ENCODE measurements around the gene ADAMTS16.

Gene ADAMTS16

DNA sequence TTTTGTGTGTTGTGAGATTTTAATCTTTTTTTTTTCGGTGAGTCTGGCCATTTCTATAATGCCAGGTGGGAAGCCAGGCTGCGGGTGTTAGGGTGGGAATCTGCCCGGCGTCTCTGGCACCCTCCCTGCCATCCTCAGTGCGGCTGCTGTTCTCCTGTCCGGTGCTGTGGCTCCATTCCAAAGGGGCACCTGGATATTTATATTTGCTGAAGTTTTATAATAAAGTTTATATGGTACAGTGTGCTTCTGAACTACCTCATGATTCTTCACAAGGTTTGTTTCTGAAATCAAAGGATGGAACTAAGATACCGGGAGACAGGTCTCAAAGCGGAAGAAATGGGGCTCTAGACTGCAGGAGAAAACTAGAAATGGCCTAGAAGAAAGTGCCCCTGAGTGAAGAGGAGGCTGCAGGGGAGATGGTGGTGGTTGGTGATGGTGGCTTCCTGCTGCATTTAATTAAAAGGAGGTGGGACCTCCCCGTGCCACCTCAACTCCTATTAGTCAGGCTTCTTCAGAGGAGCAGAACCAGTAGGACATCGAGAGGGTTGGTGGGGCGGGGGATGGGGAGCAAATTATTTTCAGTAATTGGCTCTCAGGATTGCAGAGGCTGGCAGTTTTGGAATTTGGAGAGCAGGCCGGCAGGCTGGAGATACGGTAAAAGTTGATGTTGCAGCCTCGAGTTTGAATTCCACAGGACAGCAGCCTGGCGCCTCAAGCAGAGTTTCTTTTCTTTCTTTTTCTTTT, 180.1 kb downstream of the ADAMTS16 start:
- no peak for DNase-seq

GRCh38 chr5:5321137-5321536, 181.0 kb downstream of the ADAMTS16 start:
- no peak for DNase-seq

DNA sequence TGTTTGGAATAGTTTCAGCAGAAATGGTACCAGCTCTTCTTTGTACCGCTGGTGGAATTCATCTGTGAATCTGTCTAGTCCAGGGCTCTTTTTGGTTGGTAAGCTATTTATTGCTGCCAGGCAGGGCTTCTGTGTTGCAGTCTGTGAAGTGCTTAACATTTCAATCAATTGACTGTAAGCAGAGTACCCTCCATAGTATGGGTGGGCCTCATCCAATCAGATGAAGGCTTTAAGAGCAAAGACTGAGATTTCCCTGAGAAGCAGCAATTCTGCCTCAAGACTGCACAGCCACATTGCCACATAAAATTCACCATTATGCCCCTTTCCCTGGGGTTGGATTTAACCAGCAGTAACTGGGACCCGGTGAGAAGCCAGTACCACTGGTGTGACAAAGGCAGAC, 183.4 kb downstream of the ADAMTS16 start:
- no peak for DNase-seq

DNA sequence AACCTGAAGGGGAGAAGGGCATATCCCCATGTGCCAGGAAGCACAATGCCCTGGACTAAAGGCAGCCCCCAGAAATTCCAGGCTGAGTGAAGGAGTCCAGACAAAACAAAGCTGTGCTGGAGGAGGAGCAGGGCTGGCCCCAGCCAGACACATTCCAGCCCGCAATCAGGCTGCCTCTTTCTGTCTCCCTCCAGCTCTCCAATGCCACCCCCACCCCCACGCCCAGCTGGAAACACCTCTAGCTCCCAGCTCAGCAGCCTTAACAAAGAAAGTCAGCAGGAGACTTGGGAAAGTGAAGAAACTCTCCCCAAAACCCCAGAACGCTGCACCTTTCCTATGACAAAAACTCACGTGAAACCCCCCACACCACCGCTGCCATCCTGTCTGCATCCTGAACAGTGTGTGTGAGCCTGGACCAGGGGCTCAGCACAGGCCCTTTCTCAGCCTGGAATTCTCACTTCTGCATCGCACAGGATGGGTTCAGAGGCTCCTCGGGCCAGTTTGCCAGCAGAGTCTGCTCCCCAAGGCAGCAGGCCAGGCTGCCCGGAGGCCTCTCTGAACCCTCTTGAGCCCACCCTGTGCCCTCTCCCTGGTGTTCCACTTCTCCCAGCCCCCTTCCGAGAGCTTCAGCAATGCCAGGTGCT, 186.1 kb downstream of the ADAMTS16 start:
- DNase-seq, result no peak

- DNase-seq, result no peak
These were observed 187.0 kb downstream of the ADAMTS16 start for GRCh38 chr5:5327126-5327525.

- DNase-seq, result no peak
These were observed 190.8 kb downstream of the ADAMTS16 start for GRCh38 chr5:5330728-5331452.

DNA sequence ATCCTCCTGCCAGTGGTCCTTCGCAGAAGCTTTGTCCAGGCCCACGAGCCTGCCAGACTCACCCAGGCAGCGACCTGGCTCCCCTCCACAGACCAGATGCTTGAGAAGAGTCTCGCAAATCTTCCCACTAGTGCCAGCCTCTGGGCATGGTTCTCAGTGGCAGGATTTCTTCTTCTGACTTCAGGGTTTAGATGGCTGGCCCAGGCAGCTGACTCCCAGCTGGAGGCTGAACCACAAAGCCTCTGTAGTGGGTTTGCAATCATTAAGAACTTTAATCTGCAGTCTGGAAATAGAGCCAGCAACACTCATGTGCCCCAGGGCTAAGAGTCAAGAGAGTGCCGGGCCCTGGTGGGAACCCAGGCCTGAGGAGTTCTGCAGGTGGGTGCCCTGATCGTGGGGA, 191.7 kb downstream of the ADAMTS16 start:
- DNase-seq, result no peak

- no peak for DNase-seq
These were observed 192.2 kb downstream of the ADAMTS16 start for GRCh38 chr5:5332287-5332686.

GRCh38 chr5:5335107-5335506, 195.0 kb downstream of the ADAMTS16 start:
- no peak for DNase-seq

GRCh38 chr5:5335700-5336264, 195.7 kb downstream of the ADAMTS16 start:
- DNase-seq, result no peak

DNA sequence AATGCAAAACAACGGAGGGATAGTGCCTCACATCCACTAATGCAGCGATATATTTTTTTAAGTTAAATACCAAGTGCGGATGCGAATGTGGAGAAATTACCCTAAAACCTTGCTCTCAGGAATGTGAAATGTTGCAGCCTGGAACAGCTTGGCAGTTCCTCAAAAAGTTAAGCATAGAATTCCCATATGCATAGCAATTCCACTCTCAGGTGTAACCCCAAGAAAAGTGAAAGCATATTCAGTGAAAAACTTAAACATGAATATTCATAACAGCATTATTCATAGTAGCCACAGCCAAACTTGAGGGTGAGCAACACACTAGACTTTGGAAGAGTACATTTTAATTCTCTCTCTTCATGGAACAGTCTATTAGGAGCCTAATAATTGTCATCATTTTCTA, 199.1 kb downstream of the ADAMTS16 start:
- no peak for DNase-seq

GRCh38 chr5:5340206-5340729, 200.1 kb downstream of the ADAMTS16 start:
- no peak for DNase-seq

DNA sequence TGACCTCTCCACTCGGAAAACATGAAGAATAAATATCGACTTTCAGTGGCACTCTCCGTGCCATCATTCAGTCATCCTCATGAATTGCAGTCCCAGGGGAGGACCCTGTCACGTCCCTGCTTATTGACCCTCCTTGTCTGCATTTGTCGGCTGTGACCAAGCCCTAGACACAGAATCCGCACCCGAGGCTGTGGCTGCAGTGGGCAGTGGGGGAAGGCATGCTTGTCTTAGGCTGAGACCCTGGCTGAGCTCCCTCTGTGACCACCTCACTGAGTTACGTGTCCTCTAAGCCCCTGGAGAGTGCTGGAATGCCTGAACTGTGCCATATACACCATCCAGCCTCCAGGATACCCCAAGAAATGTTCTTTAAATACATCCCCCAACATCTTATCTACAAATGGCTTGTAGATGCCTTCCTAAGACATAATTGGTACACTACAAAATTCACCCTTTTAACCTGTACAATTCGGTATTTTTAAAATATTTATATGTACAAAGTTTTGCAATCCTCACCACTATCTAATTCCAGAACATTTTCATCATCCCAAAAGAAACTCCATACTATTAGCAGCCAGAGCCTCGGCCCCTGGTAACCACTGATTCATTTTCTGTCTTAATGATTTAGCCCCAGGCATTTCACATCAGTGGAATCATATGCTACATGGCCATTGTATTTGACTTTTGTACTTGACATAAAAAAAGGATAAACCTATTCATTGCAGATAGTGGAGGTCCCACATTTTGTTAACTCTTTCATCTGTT, 201.6 kb downstream of the ADAMTS16 start:
- no peak for DNase-seq

- DNase-seq, result no peak
These were observed 202.7 kb downstream of the ADAMTS16 start for GRCh38 chr5:5342784-5343183.

GRCh38 chr5:5343568-5343967, 203.4 kb downstream of the ADAMTS16 start:
- DNase-seq, result no peak

- no peak for DNase-seq
These were observed 204.0 kb downstream of the ADAMTS16 start for GRCh38 chr5:5344051-5344571.

DNA sequence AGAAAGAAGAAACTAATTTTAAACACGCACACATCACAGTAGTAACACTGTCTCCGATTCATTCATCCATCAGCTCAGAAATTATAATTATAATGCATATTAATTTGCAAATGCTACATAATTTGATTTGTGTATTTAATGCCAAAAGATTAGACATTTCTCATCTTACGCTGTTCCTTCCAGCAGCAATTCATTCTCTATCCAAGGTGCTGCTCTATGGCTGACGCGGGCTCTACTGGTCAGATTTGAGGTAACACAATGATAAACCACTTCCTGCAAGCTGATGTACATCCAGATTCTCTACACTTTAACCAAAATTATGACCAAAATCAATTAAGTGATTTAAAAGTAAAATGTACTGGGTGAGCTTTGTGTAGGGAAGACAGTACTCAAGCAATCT, 204.5 kb downstream of the ADAMTS16 start:
- DNase-seq, result no peak

GRCh38 chr5:5347442-5347841, 207.3 kb downstream of the ADAMTS16 start:
- DNase-seq, result no peak

DNA sequence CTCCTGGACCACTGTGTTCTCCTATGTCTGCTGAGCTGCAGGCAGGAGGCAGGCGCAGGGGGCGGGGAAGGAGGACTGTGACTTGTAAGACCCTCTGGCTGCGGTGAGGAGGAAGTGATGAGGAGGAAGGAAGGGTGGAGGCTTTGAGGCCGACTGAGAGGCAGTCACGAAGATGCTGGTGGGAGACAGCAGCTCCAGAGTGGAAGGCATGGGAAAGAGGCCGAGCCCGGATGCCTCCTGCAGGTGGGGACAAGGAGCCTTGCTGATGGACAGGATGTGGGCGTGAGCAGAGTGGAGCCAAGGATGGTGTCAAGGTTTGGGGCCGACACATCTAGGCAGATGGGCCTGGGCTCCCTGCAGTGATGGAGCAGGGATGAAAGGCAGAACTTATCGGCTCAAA, 208.0 kb downstream of the ADAMTS16 start:
- DNase-seq, result no peak

- no peak for DNase-seq
These were observed 208.4 kb downstream of the ADAMTS16 start for GRCh38 chr5:5348576-5348975.

GRCh38 chr5:5350101-5350500, 210.0 kb downstream of the ADAMTS16 start:
- DNase-seq, result no peak

GRCh38 chr5:5351288-5351979, 211.3 kb downstream of the ADAMTS16 start:
- DNase-seq, result no peak

Data from CD4-positive, alpha-beta T cell treated with Interleukin-17A for 1 hour (primary cell).